HEK293 (cell line): ENCODE results near the gene PRDX3.

ENCODE experiments used
- CTCF ChIA-PET: fragments of 350-600 bp; formaldehyde crosslinking; extraction: SDS; loops from one replicate; lab custom pipeline; 2021; ENCODE audit warnings: antibody characterized with exemption; lab: Yijun Ruan, JAX
- POLR2A ChIA-PET: fragments of 300-600 bp; formaldehyde crosslinking; extraction: SDS; loops from one replicate; lab custom pipeline; 2020; ENCODE audit warnings: antibody characterized with exemption, inconsistent platforms; lab: Yijun Ruan, JAX
- H3K27ac ChIP-seq: fragments of 200-500 bp; sonication (Bioruptor generic); 2 replicates; pipeline ENCODE4 v1.5.1; 2014; ENCODE audit warnings: low read depth, low read length, control low read depth, inconsistent platforms; ENCODE audit errors: extremely low read depth
- H3K36me3 ChIP-seq, 2 experiments: fragments of 200-500 bp in 1 of 2; sonication (Bioruptor generic) in 1 of 2; 1 replicate in 1 of 2; 2 replicates in 1 of 2; pipeline ENCODE4 v1.5.1; 2014 to 2017; ENCODE audit warnings: inconsistent platforms in 2 of 2, low read length in 2 of 2; ENCODE audit not compliant: control insufficient read depth in 2 of 2, insufficient read depth in 1 of 2
- H3K4me1 ChIP-seq: fragments of 200-500 bp; sonication (Bioruptor generic); 2 replicates; pipeline ENCODE4 v1.5.1; 2014; ENCODE audit warnings: mild to moderate bottlenecking, low read length, inconsistent platforms; ENCODE audit not compliant: control insufficient read depth, insufficient read depth
- H3K4me3 ChIP-seq: 2 replicates; pipeline ENCODE4 v1.5.1; 2011; ENCODE audit warnings: low read depth, mild to moderate bottlenecking, control low read depth, low read length, moderate library complexity
- H3K9me3 ChIP-seq: fragments of 200-500 bp; sonication (Bioruptor generic); 2 replicates; pipeline ENCODE4 v1.5.1; 2014; ENCODE audit warnings: low read depth, low read length, inconsistent platforms; ENCODE audit not compliant: control insufficient read depth, insufficient read depth
- GLIS1 ChIP-seq: fragments of 450-650 bp; formaldehyde crosslinking; IDR thresholded peaks from 2 replicates; pipeline ENCODE4 v1.5.1; 2016; ENCODE audit warnings: missing biosample characterization, missing genetic modification characterization
- ZBTB48 ChIP-seq: fragments of 450-650 bp; formaldehyde crosslinking; IDR thresholded peaks from 2 replicates; pipeline ENCODE4 v1.5.1; 2016; ENCODE audit warnings: missing biosample characterization, missing genetic modification characterization
- ZNF140 ChIP-seq: fragments of 450-650 bp; formaldehyde crosslinking; IDR thresholded peaks from 2 replicates; pipeline ENCODE4 v1.5.1; 2016; ENCODE audit warnings: missing biosample characterization, missing genetic modification characterization
- ZNF223 ChIP-seq: fragments of 450-650 bp; formaldehyde crosslinking; IDR thresholded peaks from 2 replicates; pipeline ENCODE4 v1.5.1; 2016; ENCODE audit warnings: missing biosample characterization, missing genetic modification characterization
- ZNF585B ChIP-seq: fragments of 450-650 bp; formaldehyde crosslinking; IDR thresholded peaks from 2 replicates; pipeline ENCODE4 v1.5.1; 2016; ENCODE audit warnings: missing biosample characterization, missing genetic modification characterization
- ZNF747 ChIP-seq: fragments of 450-650 bp; formaldehyde crosslinking; IDR thresholded peaks from 2 replicates; pipeline ENCODE4 v1.5.1; 2016; ENCODE audit warnings: missing biosample characterization, missing genetic modification characterization
- ZNF830 ChIP-seq: fragments of 450-650 bp; IDR thresholded peaks from 2 replicates; pipeline ENCODE4 v1.5.0; 2018; ENCODE audit warnings: missing biosample characterization, missing genetic modification characterization, low read depth, mild to moderate bottlenecking, moderate library complexity
- TF ChIP-seq, protein P1 (sequence below): fragments of 450-650 bp; formaldehyde crosslinking; IDR thresholded peaks from 2 replicates; pipeline ENCODE4 v1.5.1; 2016; ENCODE audit warnings: missing biosample characterization, missing genetic modification characterization
- TF ChIP-seq, protein P2 (sequence below): fragments of 450-650 bp; formaldehyde crosslinking; IDR thresholded peaks from 2 replicates; pipeline ENCODE4 v1.5.1; 2016; ENCODE audit warnings: missing biosample characterization, missing genetic modification characterization
- TF ChIP-seq, protein P3 (sequence below): fragments of 450-650 bp; formaldehyde crosslinking; IDR thresholded peaks from 2 replicates; pipeline ENCODE4 v1.5.1; 2016; ENCODE audit warnings: missing biosample characterization, missing genetic modification characterization
- TF ChIP-seq, protein P4 (sequence below): fragments of 450-650 bp; formaldehyde crosslinking; IDR thresholded peaks from 2 replicates; pipeline ENCODE4 v1.5.1; 2017; ENCODE audit warnings: missing biosample characterization, missing genetic modification characterization
- TF ChIP-seq, protein P5 (sequence below): fragments of 450-650 bp; formaldehyde crosslinking; IDR thresholded peaks from 2 replicates; pipeline ENCODE4 v1.5.1; 2016; ENCODE audit warnings: missing biosample characterization, missing genetic modification characterization
- TF ChIP-seq, protein P6 (sequence below): fragments of 450-650 bp; formaldehyde crosslinking; IDR thresholded peaks from 2 replicates; pipeline ENCODE4 v1.5.1; 2017; ENCODE audit warnings: missing biosample characterization, missing genetic modification characterization
- TF ChIP-seq, protein P7 (sequence below): fragments of 450-650 bp; formaldehyde crosslinking; optimal IDR thresholded peaks from 2 replicates; pipeline ENCODE3; 2016; ENCODE audit warnings: missing biosample characterization, mild to moderate bottlenecking, missing genetic modification characterization

The PRDX3 gene

DNA sequence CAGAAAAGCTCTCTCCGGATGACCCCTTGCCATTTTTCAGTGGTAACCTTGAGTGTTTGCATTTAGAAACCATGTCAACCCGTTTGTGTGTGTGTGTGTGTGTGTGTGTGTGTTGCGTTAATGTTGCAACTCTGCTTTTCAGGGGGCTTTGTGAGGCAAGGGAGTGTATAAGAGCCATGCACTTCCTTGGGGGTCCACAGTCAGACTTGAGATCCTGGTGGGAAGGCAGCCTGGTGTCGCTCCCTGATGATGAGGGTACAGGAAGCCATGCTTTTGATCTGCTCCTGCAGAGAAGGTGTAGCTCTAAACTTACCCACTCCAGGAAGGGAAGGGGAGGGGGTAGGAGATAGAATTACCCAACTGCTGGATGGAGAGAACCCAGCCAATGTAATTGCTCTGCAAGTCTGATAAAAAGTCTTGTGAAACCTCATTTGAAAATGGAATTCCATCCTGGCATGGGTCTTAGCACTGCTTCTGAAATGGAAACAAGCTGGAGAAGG, 39.4 kb upstream of the PRDX3 start (continued):
- TF ChIP-seq ZNF223 (tag by site-specific recombination), result no peak
- TF ChIP-seq ZNF747 (tag by site-specific recombination), result no peak
- TF ChIP-seq, protein P1, sequence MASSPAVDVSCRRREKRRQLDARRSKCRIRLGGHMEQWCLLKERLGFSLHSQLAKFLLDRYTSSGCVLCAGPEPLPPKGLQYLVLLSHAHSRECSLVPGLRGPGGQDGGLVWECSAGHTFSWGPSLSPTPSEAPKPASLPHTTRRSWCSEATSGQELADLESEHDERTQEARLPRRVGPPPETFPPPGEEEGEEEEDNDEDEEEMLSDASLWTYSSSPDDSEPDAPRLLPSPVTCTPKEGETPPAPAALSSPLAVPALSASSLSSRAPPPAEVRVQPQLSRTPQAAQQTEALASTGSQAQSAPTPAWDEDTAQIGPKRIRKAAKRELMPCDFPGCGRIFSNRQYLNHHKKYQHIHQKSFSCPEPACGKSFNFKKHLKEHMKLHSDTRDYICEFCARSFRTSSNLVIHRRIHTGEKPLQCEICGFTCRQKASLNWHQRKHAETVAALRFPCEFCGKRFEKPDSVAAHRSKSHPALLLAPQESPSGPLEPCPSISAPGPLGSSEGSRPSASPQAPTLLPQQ (tag by site-specific recombination), result no peak
- TF ChIP-seq, protein P2, sequence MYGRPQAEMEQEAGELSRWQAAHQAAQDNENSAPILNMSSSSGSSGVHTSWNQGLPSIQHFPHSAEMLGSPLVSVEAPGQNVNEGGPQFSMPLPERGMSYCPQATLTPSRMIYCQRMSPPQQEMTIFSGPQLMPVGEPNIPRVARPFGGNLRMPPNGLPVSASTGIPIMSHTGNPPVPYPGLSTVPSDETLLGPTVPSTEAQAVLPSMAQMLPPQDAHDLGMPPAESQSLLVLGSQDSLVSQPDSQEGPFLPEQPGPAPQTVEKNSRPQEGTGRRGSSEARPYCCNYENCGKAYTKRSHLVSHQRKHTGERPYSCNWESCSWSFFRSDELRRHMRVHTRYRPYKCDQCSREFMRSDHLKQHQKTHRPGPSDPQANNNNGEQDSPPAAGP (tag by site-specific recombination), result no peak
- TF ChIP-seq ZBTB48 (tag by site-specific recombination), result no peak
- TF ChIP-seq, protein P3, sequence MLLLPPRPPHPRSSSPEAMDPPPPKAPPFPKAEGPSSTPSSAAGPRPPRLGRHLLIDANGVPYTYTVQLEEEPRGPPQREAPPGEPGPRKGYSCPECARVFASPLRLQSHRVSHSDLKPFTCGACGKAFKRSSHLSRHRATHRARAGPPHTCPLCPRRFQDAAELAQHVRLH (tag by site-specific recombination), result no peak
- TF ChIP-seq ZNF830, result no peak
- no peak for TF ChIP-seq ZNF585B (tag by site-specific recombination)
- TF ChIP-seq, protein P4, sequence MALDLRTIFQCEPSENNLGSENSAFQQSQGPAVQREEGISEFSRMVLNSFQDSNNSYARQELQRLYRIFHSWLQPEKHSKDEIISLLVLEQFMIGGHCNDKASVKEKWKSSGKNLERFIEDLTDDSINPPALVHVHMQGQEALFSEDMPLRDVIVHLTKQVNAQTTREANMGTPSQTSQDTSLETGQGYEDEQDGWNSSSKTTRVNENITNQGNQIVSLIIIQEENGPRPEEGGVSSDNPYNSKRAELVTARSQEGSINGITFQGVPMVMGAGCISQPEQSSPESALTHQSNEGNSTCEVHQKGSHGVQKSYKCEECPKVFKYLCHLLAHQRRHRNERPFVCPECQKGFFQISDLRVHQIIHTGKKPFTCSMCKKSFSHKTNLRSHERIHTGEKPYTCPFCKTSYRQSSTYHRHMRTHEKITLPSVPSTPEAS, result peak; percentile 78
- TF ChIP-seq, protein P5, sequence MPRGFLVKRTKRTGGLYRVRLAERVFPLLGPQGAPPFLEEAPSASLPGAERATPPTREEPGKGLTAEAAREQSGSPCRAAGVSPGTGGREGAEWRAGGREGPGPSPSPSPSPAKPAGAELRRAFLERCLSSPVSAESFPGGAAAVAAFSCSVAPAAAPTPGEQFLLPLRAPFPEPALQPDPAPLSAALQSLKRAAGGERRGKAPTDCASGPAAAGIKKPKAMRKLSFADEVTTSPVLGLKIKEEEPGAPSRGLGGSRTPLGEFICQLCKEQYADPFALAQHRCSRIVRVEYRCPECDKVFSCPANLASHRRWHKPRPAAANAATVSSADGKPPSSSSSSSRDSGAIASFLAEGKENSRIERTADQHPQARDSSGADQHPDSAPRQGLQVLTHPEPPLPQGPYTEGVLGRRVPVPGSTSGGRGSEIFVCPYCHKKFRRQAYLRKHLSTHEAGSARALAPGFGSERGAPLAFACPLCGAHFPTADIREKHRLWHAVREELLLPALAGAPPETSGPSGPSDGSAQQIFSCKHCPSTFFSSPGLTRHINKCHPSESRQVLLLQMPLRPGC (tag by site-specific recombination), result no peak
- TF ChIP-seq, protein P6, sequence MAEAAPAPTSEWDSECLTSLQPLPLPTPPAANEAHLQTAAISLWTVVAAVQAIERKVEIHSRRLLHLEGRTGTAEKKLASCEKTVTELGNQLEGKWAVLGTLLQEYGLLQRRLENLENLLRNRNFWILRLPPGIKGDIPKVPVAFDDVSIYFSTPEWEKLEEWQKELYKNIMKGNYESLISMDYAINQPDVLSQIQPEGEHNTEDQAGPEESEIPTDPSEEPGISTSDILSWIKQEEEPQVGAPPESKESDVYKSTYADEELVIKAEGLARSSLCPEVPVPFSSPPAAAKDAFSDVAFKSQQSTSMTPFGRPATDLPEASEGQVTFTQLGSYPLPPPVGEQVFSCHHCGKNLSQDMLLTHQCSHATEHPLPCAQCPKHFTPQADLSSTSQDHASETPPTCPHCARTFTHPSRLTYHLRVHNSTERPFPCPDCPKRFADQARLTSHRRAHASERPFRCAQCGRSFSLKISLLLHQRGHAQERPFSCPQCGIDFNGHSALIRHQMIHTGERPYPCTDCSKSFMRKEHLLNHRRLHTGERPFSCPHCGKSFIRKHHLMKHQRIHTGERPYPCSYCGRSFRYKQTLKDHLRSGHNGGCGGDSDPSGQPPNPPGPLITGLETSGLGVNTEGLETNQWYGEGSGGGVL (tag by site-specific recombination), result peak; percentile 35; the same call in 1 of the 2 replicates
- TF ChIP-seq, protein P7, sequence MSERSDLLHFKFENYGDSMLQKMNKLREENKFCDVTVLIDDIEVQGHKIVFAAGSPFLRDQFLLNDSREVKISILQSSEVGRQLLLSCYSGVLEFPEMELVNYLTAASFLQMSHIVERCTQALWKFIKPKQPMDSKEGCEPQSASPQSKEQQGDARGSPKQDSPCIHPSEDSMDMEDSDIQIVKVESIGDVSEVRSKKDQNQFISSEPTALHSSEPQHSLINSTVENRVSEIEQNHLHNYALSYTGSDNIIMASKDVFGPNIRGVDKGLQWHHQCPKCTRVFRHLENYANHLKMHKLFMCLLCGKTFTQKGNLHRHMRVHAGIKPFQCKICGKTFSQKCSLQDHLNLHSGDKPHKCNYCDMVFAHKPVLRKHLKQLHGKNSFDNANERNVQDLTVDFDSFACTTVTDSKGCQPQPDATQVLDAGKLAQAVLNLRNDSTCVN (tag by site-specific recombination), result no peak

DNA sequence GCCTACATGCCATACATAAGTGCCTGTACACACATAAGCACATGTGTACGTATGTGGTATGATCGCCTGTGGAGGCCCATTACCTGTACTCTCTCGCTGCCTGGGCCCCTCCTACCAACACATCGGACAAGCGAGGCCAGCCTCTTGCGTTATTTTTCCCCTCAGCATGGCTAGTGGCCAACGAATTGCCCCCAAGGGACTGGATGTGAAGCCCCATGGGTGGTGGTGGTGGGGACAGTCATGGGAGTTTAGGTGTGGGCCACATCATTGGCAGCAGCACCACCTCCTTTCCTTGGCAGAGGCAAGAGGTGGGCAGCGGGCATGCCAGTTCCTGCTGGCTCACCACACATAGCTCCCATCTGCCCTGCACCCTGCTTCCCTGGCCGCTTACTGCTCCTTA, 38.8 kb upstream of the PRDX3 start:
- POLR2A ChIA-PET, result no interaction called here
- peaks cover 17% of the 10 kb centered on the region for H3K4me1 ChIP-seq
- CTCF ChIA-PET, result interaction anchor here (0.6 to 1.6 kb wide), 4 partner anchors 8 to 390 kb away, joined by 3 to 13 read pairs (median 4); partner anchors contain the start of gene GRK5
- H3K4me3 ChIP-seq, result no peak overlapping the region
- no peak overlapping the region for H3K27ac ChIP-seq
- TF ChIP-seq GLIS1 (tag by site-specific recombination) (peak; percentile 20), ZNF140 (tag by site-specific recombination) (no peak)
- no peaks in the 10 kb centered on the region for H3K9me3 ChIP-seq
- no peaks in the 10 kb centered on the region for H3K36me3 ChIP-seq
